Activated naive CD4-positive, alpha-beta T cell treated with anti-CD3 and anti-CD28 coated beads for 36 hours (primary cell): ENCODE data around the gene CERS5. TPM values are rescaled to one million over a fixed set of nuclear protein-coding genes. Genes with fewer than 3 reads are reported as not detected.

Experiments
- CTCF ChIA-PET: fragments of 350-600 bp; sonication (Branson Sonifier 250); formaldehyde crosslinking; loops from one replicate; lab custom pipeline; 2021; ENCODE audit warnings: antibody characterized with exemption; lab: Charles Lee
- DNase-seq: peaks from one replicate; pipeline ENCODE4 v3.0.0-alpha.2; 2020
- H3K27ac Mint-ChIP-seq: one replicate; pipeline ENCODE4 v1.8.0; 2021; ENCODE audit warnings: mild to moderate bottlenecking, mixed read lengths
- H3K27me3 Mint-ChIP-seq: one replicate; pipeline ENCODE4 v1.8.0; 2021; ENCODE audit warnings: low read depth, mixed read lengths
- H3K36me3 Mint-ChIP-seq: one replicate; pipeline ENCODE4 v1.8.0; 2021; ENCODE audit warnings: low read depth, mixed read lengths
- H3K4me1 Mint-ChIP-seq: one replicate; pipeline ENCODE4 v1.8.0; 2021; ENCODE audit warnings: low read depth, mixed read lengths
- H3K4me3 Mint-ChIP-seq: one replicate; pipeline ENCODE4 v1.8.0; 2021; ENCODE audit warnings: mild to moderate bottlenecking, moderate library complexity, mixed read lengths
- H3K9me3 Mint-ChIP-seq: one replicate; pipeline ENCODE4 v1.8.0; 2021; ENCODE audit warnings: mixed read lengths
- intact Hi-C: fragments of 100-400 bp; cut with micrococcal nuclease; formaldehyde crosslinking; loops from one replicate; pipeline ENCODE4 v1.15.1; 2023
- total RNA-seq, 2 experiments: library from RNA; stranded (reverse); gene quantifications; one replicate each; pipeline ENCODE4 v1.2.3, GENCODE V29; 2021

The CERS5 gene
- total RNA-seq, 2 experiments from 2014 or later, result 32.6 to 33.6 TPM

GRCh38 chr12:50186681-50187080, 19.5 kb upstream of the CERS5 start:
- Mint-ChIP-seq H3K4me1 (peaks cover 29% of the 10 kb centered on the region), H3K36me3 (peaks cover 5% of the 10 kb centered on the region), H3K27ac (peak overlapping the region; percentile 61), H3K9me3 (no peaks in the 10 kb centered on the region), H3K27me3 (no peaks in the 10 kb centered on the region), H3K4me3 (no peak overlapping the region)
- DNase-seq, result no peak
- CTCF ChIA-PET, result interaction anchor here (0.6 to 3.2 kb wide), 5 partner anchors 11 to 75 kb away, joined by 3 to 12 read pairs (median 5); partner anchors contain the start of genes CERS5 and COX14
- intact Hi-C loops, result no loop called here

GRCh38 chr12:50185970-50186663, 18.9 kb upstream of the CERS5 start:
- H3K4me1 Mint-ChIP-seq, result peaks cover 29% of the 10 kb centered on the region
- H3K9me3 Mint-ChIP-seq, result no peaks in the 10 kb centered on the region
- no peak for DNase-seq
- intact Hi-C loops, result no loop called here
- H3K27ac Mint-ChIP-seq, result no peak overlapping the region
- no peak overlapping the region for H3K4me3 Mint-ChIP-seq
- no peaks in the 10 kb centered on the region for H3K27me3 Mint-ChIP-seq
- CTCF ChIA-PET, result interaction anchor here (0.6 to 3.2 kb wide), 7 partner anchors 10 to 109 kb away, joined by 3 to 12 read pairs (median 5); partner anchors contain the start of genes CERS5 and COX14
- peaks cover 7% of the 10 kb centered on the region for H3K36me3 Mint-ChIP-seq

GRCh38 chr12:50185301-50185895, 18.2 kb upstream of the CERS5 start:
- Mint-ChIP-seq H3K4me3 (no peak overlapping the region), H3K4me1 (peaks cover 29% of the 10 kb centered on the region), H3K36me3 (peaks cover 7% of the 10 kb centered on the region), H3K9me3 (no peaks in the 10 kb centered on the region), H3K27ac (no peak overlapping the region), H3K27me3 (no peaks in the 10 kb centered on the region)
- CTCF ChIA-PET, result interaction anchor here (0.7 to 3.2 kb wide), 6 partner anchors 9 to 129 kb away, joined by 3 to 12 read pairs (median 4); partner anchors contain the start of gene COX14
- intact Hi-C loops, result no loop called here
- DNase-seq, result no peak

GRCh38 chr12:50184261-50184660, 17.1 kb upstream of the CERS5 start:
- no peak overlapping the region for H3K27ac Mint-ChIP-seq
- H3K9me3 Mint-ChIP-seq, result no peaks in the 10 kb centered on the region
- H3K4me3 Mint-ChIP-seq, result no peak overlapping the region
- peaks cover 27% of the 10 kb centered on the region for H3K4me1 Mint-ChIP-seq
- CTCF ChIA-PET, result interaction anchor here (0.7 to 1.1 kb wide), 2 partner anchors 55 to 73 kb away, joined by 3 read pairs; partner anchors contain the start of gene COX14
- intact Hi-C loops, result no loop called here
- DNase-seq, result no peak
- no peaks in the 10 kb centered on the region for H3K27me3 Mint-ChIP-seq
- H3K36me3 Mint-ChIP-seq, result peaks cover 7% of the 10 kb centered on the region

- Mint-ChIP-seq H3K27ac (no peak overlapping the region), H3K27me3 (no peaks in the 10 kb centered on the region), H3K9me3 (no peaks in the 10 kb centered on the region), H3K36me3 (peaks cover 2% of the 10 kb centered on the region), H3K4me3 (no peak overlapping the region), H3K4me1 (peaks cover 9% of the 10 kb centered on the region)
- CTCF ChIA-PET, result interaction anchor here (1.6 to 2.6 kb wide), 3 partner anchors 7 to 50 kb away, joined by 5 to 13 read pairs (median 5); no protein-coding TSS in a partner anchor
- DNase-seq, result no peak
- intact Hi-C loops, result loop anchor here (1.0 kb wide), 1 partner anchor 132 kb away; no protein-coding TSS in a partner anchor
Observed at GRCh38 chr12:50182461-50182860, 15.3 kb upstream of the CERS5 start.

- CTCF ChIA-PET, result interaction anchor here (0.6 to 2.6 kb wide), 7 partner anchors 8 to 188 kb away, joined by 3 to 13 read pairs (median 5); no protein-coding TSS in a partner anchor
- H3K36me3 Mint-ChIP-seq, result peaks cover 2% of the 10 kb centered on the region
- intact Hi-C loops, result loop anchor here (1.0 kb wide), 1 partner anchor 133 kb away; no protein-coding TSS in a partner anchor
- DNase-seq, result no peak
- H3K27ac Mint-ChIP-seq, result no peak overlapping the region
- H3K4me3 Mint-ChIP-seq, result no peak overlapping the region
- no peaks in the 10 kb centered on the region for H3K9me3 Mint-ChIP-seq
- peaks cover 3% of the 10 kb centered on the region for H3K4me1 Mint-ChIP-seq
- H3K27me3 Mint-ChIP-seq, result no peaks in the 10 kb centered on the region
Observed at GRCh38 chr12:50181691-50182090, 14.5 kb upstream of the CERS5 start.

GRCh38 chr12:50175716-50176026, 8.5 kb upstream of the CERS5 start:
- CTCF ChIA-PET, result interaction anchor here (0.6 to 4.4 kb wide), 33 partner anchors 11 to 212 kb away, joined by 3 to 47 read pairs (median 4); partner anchors contain the start of genes COX14 and SMARCD1
- Mint-ChIP-seq H3K9me3 (no peaks in the 10 kb centered on the region), H3K4me1 (no peaks in the 10 kb centered on the region), H3K27me3 (no peaks in the 10 kb centered on the region), H3K27ac (no peak overlapping the region), H3K36me3 (no peaks in the 10 kb centered on the region), H3K4me3 (no peak overlapping the region)
- intact Hi-C loops, result loop anchor here (1.0 to 2.0 kb wide), 5 partner anchors 43 to 139 kb away; no protein-coding TSS in a partner anchor
- DNase-seq, result no peak

- H3K27me3 Mint-ChIP-seq, result no peaks in the 10 kb centered on the region
- no peaks in the 10 kb centered on the region for H3K36me3 Mint-ChIP-seq
- no peaks in the 10 kb centered on the region for H3K9me3 Mint-ChIP-seq
- no peaks in the 10 kb centered on the region for H3K4me1 Mint-ChIP-seq
- DNase-seq, result no peak
- CTCF ChIA-PET, result interaction anchor here (0.6 to 4.4 kb wide), 34 partner anchors 11 to 550 kb away, joined by 3 to 47 read pairs (median 4); partner anchors contain the start of genes COX14 and SMARCD1
- intact Hi-C loops, result loop anchor here (1.0 to 2.0 kb wide), 5 partner anchors 43 to 140 kb away; no protein-coding TSS in a partner anchor
- no peak overlapping the region for H3K27ac Mint-ChIP-seq
- no peak overlapping the region for H3K4me3 Mint-ChIP-seq
Observed at GRCh38 chr12:50174971-50175715, 8.0 kb upstream of the CERS5 start.

- CTCF ChIA-PET, result interaction anchor here (0.8 to 2.8 kb wide), 9 partner anchors 32 to 199 kb away, joined by 3 to 21 read pairs (median 7); partner anchors contain the start of genes COX14 and SMARCD1
- Mint-ChIP-seq H3K36me3 (peaks cover 2% of the 10 kb centered on the region), H3K9me3 (no peaks in the 10 kb centered on the region), H3K27ac (peak overlapping the region; percentile 91), H3K4me1 (peaks cover 35% of the 10 kb centered on the region), H3K4me3 (peak overlapping the region; percentile 92), H3K27me3 (no peaks in the 10 kb centered on the region)
- intact Hi-C loops, result loop anchor here (1.0 to 2.0 kb wide), 7 partner anchors 54 to 338 kb away; partner anchors contain the start of genes COX14, NCKAP5L, RACGAP1 and SMARCD1
- DNase-seq, result peak; percentile 79
Observed at GRCh38 chr12:50166799-50167048, 445 bp downstream of the CERS5 start.

GRCh38 chr12:50164963-50165362, 2.2 kb downstream of the CERS5 start:
- Mint-ChIP-seq H3K27me3 (no peaks in the 10 kb centered on the region), H3K9me3 (no peaks in the 10 kb centered on the region), H3K36me3 (peaks cover 2% of the 10 kb centered on the region), H3K4me1 (peaks cover 45% of the 10 kb centered on the region), H3K27ac (no peak overlapping the region), H3K4me3 (peak overlapping the region; percentile 17)
- intact Hi-C loops, result no loop called here
- no peak for DNase-seq
- CTCF ChIA-PET, result no interaction called here

GRCh38 chr12:50162230-50162629, 4.9 kb downstream of the CERS5 start:
- CTCF ChIA-PET, result interaction anchor here (0.5 to 2.4 kb wide), 4 partner anchors 13 to 376 kb away, joined by 3 to 9 read pairs (median 3); no protein-coding TSS in a partner anchor
- H3K4me3 Mint-ChIP-seq, result no peak overlapping the region
- H3K27ac Mint-ChIP-seq, result no peak overlapping the region
- H3K27me3 Mint-ChIP-seq, result no peaks in the 10 kb centered on the region
- peaks cover 4% of the 10 kb centered on the region for H3K36me3 Mint-ChIP-seq
- no peak for DNase-seq
- intact Hi-C loops, result no loop called here
- H3K9me3 Mint-ChIP-seq, result no peaks in the 10 kb centered on the region
- peaks cover 51% of the 10 kb centered on the region for H3K4me1 Mint-ChIP-seq
